Ectodermal cell (in vitro differentiated cells): ENCODE measurements around the gene TBC1D2B. TPM values are rescaled to one million over a fixed set of nuclear protein-coding genes. Genes with fewer than 3 reads are reported as not detected.

ENCODE experiments used
- H3K27ac ChIP-seq: 2 replicates; pipeline ENCODE4 v1.7.0; 2013; ENCODE audit warnings: mild to moderate bottlenecking, low read depth, low read length; ENCODE audit not compliant: insufficient read depth, poor library complexity, severe bottlenecking
- H3K27me3 ChIP-seq: 2 replicates; pipeline ENCODE4 v1.7.0; 2013; ENCODE audit warnings: mild to moderate bottlenecking, low read length; ENCODE audit not compliant: insufficient read depth, control insufficient read depth, poor library complexity, severe bottlenecking
- H3K36me3 ChIP-seq: one replicate; pipeline ENCODE4 v1.7.0; 2013; ENCODE audit warnings: low read length; ENCODE audit not compliant: control insufficient read depth, insufficient read depth
- H3K4me1 ChIP-seq: one replicate; pipeline ENCODE4 v1.7.0; 2013; ENCODE audit warnings: low read length; ENCODE audit not compliant: control insufficient read depth, insufficient read depth
- H3K4me3 ChIP-seq: 2 replicates; pipeline ENCODE4 v1.7.0; 2013; ENCODE audit warnings: low read depth, low read length, control low read depth; ENCODE audit not compliant: insufficient read depth
- H3K9me3 ChIP-seq: 2 replicates; pipeline ENCODE4 v1.7.0; 2013; ENCODE audit warnings: mild to moderate bottlenecking, low read length, moderate library complexity; ENCODE audit not compliant: control insufficient read depth
- WGBS, 2 experiments: methylation state at CpG; one replicate each; pipeline ENCODE4 v1.1.7; 2013; ENCODE audit warnings: missing lambda C conversion rate in 2 of 2; 5-methylcytosine and 5-hydroxymethylcytosine counted together
- polyA plus RNA-seq, 4 experiments: library from polyadenylated mRNA; stranded (reverse); fragments of 50-300 nt; gene quantifications; one replicate each; pipeline ENCODE4 v1.2.3, GENCODE V29; 2013

The TBC1D2B gene
- polyA plus RNA-seq (2013, experiment 1 of 4), result 18.6 TPM
- 19.3 TPM for polyA plus RNA-seq (2013, experiment 2 of 4)
- 12.7 TPM for polyA plus RNA-seq (2013, experiment 3 of 4)
- 11.8 TPM for polyA plus RNA-seq (2013, experiment 4 of 4)

DNA sequence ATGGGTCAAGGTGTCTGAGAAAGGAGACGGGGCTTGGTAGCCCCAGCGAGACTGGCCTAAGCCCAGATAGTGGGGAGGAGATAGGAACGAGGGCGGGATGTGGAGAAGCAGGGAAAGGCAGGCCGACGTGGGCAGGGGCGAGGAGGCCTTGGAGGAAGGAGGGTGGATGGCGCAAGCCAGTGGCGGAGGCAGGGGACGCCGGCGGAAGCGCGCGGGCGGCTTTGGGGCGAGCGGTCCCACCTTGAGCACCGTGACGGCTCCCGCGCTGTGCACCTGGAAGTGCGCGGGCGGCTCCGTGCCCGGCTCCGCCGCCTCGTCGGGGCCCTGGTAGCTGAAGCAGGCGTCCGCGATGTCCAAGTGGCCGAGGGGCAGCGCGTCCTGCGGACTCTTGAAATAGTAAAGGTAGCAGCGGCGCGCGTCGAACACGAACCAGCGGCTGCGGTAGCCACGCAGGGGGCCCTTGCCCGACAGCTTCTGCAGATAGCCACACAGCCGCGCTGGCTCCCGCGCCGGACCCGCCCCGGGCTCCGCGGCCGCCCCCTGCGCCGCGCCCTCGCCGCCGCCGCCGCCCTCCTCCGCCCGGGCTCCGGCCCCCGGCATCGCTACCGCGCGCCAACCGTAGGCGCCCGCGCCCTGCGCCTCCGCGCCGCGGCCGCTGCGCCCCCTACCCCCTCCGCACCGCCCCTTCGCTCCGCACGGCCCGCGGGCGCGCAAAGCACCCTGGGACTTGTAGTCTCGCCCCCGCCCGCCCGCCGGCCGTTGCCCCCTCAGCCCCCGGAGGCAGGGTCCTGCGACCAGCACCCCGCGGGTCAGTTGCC lies at the start of gene TBC1D2B:
Gene TBC1D2B, minus strand, starts transcription at position 659 of the 818 bp plus-strand sequence. Its CDS starts 59 bp downstream, at position 600.
- Histone ChIP-seq H3K4me3 (peak within 1 kb of the TSS; percentile 76), H3K27me3 (no peaks in the 10 kb centered on the region), H3K27ac (no peak within 1 kb of the TSS), H3K9me3 (no peaks in the 10 kb centered on the region), H3K4me1 (peaks cover 3% of the 10 kb centered on the region), H3K36me3 (no peaks in the 10 kb centered on the region)
- 1% methylated on average over 104 of the region's 104 CpGs for WGBS, 2 experiments

DNA sequence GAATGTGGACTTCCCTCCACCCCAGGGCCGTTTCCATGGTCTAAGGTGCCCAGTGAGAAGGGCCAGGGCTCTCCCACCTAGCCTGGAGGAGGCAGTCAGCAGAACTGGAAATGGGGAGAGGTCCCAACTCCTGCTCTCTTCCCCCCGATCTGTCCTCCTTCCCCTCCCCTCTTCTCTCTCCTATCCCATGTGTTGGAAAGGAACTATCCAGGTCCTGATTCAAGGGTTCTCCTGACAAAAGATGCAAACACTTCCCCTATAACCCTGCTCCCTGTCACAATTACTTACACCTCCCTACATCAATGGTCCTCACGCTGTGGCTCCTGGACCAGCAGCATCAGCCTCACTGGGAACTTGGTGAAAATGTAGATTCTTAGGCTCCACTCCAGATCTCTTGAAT lies 47.8 kb upstream of the TBC1D2B start:
- WGBS, 2 experiments, result 85 to 87% methylated on average over 3 of the region's 3 CpGs
- H3K4me1 ChIP-seq, result peaks cover 14% of the 10 kb centered on the region

DNA sequence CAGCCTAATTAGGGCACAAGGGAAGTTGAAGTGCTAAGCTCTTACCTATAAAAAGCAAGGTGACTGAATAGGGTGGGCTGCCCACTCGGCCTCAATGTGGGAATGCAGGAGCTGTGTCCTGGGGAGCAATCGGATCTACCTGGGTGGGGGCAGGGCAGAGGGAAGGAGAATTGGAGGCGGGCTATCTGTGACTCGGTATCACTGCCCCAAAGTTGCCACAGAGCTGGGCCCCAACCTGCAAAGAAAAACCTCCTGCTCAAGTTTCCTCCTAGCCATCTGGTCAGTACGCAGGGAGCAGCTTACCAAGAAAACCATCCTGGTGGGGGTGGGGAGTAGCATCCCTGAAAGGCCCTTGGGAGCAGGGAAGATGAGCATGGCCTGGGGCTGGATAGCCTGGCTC lies 43.0 kb upstream of the TBC1D2B start:
- no peaks in the 10 kb centered on the region for H3K27me3 ChIP-seq
- H3K27ac ChIP-seq, result no peak overlapping the region
- no peaks in the 10 kb centered on the region for H3K36me3 ChIP-seq
- H3K4me1 ChIP-seq, result peaks cover 10% of the 10 kb centered on the region
- H3K9me3 ChIP-seq, result no peaks in the 10 kb centered on the region
- WGBS, 2 experiments, result 50 to 54% methylated on average over 5 of the region's 5 CpGs
- no peak overlapping the region for H3K4me3 ChIP-seq

More for the DNA sequence above, 47.8 kb upstream of the TBC1D2B start:
- H3K9me3 ChIP-seq, result no peaks in the 10 kb centered on the region
- no peaks in the 10 kb centered on the region for H3K27me3 ChIP-seq
- no peak overlapping the region for H3K4me3 ChIP-seq
- H3K36me3 ChIP-seq, result no peaks in the 10 kb centered on the region
- H3K27ac ChIP-seq, result no peak overlapping the region

DNA sequence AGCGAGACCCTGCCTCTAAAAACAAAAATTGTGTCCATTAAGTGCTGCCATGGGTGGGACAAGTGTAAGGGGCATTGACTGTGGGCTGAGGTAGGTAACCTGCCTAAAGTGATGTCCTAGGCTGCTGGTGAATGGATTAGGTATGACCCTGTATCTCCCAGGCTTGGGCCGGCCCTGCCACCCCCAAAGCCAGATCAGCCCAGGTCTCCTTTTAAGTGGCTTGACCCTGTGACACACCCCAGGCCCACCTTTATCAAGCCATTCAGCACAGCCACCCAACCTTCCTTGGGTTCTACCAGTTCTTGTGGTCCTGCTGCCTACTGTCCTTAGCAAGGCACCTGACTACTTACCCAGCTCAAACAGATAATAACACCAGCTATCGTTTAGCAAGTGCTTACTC lies 35.0 kb upstream of the TBC1D2B start:
- no peak overlapping the region for H3K27ac ChIP-seq
- no peaks in the 10 kb centered on the region for H3K27me3 ChIP-seq
- H3K4me3 ChIP-seq, result no peak overlapping the region
- 90% methylated on average over 3 of the region's 3 CpGs for WGBS, 2 experiments
- no peaks in the 10 kb centered on the region for H3K4me1 ChIP-seq
- no peaks in the 10 kb centered on the region for H3K9me3 ChIP-seq
- peaks cover 1% of the 10 kb centered on the region for H3K36me3 ChIP-seq

DNA sequence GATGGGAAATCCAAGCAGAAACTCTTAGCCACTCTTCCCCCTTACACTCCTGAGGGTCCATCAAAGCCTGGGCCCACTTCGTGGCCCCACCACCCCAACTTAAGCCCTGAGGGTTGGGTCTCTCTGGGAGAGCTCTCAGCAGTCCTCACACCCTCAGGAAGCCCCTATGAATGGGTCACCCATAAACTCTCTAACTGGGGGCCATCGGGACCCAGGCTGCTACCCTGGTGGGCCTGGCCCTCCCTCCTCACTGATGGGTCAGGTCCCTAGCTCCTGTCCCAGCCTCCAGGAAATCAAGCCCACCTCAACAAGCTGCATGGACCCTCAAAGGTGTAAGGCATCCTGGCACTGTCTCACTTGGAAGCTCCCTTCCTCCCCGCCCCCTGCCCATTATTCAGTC lies 34.3 kb upstream of the TBC1D2B start:
- Histone ChIP-seq H3K36me3 (peaks cover 3% of the 10 kb centered on the region), H3K4me3 (no peak overlapping the region), H3K4me1 (no peaks in the 10 kb centered on the region), H3K27ac (no peak overlapping the region), H3K27me3 (no peaks in the 10 kb centered on the region), H3K9me3 (no peaks in the 10 kb centered on the region)
- 85 to 91% methylated on average over 3 of the region's 3 CpGs for WGBS, 2 experiments

DNA sequence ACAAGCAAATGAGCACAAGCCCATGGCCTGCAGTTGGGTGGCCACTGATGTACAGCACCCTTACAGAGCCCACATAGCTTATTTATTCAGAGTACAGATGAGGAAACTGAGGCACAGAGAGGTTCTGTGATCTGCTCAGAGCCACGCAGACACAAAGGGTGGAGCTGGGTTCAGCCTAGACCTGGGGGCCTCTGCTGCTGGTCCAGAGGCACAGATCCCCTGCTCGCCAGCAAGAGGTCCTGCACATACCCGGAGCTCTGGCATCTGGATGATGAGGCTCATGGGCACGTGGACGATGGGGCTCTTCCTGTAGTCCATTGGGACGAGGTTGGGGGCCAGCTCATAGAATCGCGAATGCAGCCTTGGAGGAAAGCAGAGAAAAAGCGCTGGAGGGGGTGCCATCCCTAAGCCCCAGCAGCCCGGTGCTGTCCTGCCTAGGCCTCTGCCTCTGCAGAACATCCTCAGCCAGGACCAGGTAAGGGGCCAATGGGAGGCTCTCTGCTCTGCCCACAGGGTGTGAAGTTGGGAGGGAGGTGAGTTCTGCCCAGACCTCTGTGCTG lies 33.5 kb upstream of the TBC1D2B start:
- Histone ChIP-seq H3K27ac (no peak overlapping the region), H3K4me3 (no peak overlapping the region)
- 92 to 94% methylated on average over 10 of the region's 10 CpGs for WGBS, 2 experiments

DNA sequence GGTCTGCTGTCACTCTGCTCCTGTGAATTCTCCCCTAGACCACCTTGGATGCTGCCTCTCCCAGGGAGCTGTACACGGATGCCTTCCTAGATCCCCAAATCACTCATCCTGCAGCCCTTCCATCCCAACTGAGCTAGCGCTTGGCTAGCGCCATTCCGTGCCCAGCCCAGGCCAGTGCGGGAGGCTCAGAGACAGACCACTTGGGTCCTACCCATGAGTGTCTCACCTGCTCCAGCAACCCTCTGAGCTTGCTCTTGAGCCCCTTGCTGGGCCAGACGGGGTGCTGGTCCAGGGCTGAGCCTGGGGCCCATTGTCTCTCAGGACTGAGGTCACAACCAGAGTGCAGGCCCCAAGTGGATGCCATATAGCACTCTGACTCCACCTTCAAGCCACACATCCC lies 32.6 kb upstream of the TBC1D2B start:
- WGBS, 2 experiments, result 93 to 94% methylated on average over 6 of the region's 6 CpGs
- H3K36me3 ChIP-seq, result peaks cover 3% of the 10 kb centered on the region
- H3K27me3 ChIP-seq, result no peaks in the 10 kb centered on the region
- H3K4me3 ChIP-seq, result no peak overlapping the region
- H3K27ac ChIP-seq, result no peak overlapping the region
- no peaks in the 10 kb centered on the region for H3K9me3 ChIP-seq
- no peaks in the 10 kb centered on the region for H3K4me1 ChIP-seq

More for the DNA sequence above, 33.5 kb upstream of the TBC1D2B start:
- H3K27me3 ChIP-seq, result no peaks in the 10 kb centered on the region
- no peaks in the 10 kb centered on the region for H3K9me3 ChIP-seq
- peaks cover 3% of the 10 kb centered on the region for H3K36me3 ChIP-seq
- no peaks in the 10 kb centered on the region for H3K4me1 ChIP-seq

DNA sequence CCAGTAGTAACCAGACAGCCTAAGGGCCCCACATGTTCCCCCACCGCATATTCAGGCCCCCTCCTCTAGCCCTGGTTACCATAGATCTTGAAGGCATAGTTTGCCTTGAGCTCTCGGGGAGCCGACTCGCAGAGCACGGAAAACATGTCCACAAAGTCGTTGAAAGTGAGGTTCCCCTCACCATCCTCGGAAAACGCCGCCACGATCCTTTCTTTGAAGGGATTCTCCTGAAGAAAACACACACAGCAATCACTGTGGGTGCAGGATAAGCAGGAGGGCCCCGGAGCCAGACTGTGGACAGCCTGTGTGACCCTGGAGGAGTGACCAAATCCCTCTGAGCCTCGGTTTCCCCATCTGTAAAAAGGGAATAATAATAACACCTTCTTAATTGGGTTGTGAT lies 31.6 kb upstream of the TBC1D2B start:
- Histone ChIP-seq H3K36me3 (peaks cover 3% of the 10 kb centered on the region), H3K27ac (no peak overlapping the region), H3K4me3 (no peak overlapping the region), H3K4me1 (peaks cover 2% of the 10 kb centered on the region), H3K27me3 (no peaks in the 10 kb centered on the region), H3K9me3 (no peaks in the 10 kb centered on the region)
- 84 to 88% methylated on average over 12 of the region's 12 CpGs for WGBS, 2 experiments

DNA sequence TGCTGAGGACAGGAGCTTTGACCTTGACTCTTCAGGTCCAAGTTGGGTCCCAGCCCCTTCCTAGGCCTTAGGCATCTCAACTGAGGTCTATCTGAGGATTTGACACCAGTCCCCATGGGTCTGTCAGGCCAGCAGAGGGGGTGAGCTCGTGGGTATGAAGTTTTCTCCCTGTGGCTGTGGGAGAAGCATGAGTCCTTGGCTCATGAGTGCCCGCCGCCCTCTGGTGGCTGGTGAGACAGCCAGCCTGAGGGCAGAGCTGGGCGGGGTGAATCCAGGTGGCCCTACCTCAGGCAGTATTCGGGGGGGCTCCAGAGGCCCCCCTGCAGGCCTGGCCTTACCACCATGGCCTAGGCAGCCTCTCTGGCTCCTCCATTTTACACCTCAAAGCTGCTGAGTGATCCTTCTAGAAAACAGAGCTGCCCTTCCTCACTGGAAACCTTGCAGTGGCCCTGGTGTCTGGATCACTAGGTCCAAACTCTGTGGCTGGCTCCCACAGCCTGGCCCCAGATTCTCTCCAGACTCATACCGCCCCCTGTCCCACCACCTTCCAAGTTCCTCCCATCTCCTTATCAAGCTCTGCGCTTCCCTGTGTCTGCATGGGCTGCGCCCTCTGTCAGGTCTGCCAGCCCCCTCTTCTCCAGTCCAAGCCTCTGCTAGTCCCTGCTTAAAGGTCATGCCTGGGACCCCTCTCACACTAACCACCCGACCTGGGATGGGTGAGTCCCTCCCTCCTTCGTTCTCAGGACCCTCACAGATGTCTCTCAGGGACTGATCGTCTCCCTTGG lies 31.0 kb upstream of the TBC1D2B start:
- no peak overlapping the region for H3K27ac ChIP-seq

DNA sequence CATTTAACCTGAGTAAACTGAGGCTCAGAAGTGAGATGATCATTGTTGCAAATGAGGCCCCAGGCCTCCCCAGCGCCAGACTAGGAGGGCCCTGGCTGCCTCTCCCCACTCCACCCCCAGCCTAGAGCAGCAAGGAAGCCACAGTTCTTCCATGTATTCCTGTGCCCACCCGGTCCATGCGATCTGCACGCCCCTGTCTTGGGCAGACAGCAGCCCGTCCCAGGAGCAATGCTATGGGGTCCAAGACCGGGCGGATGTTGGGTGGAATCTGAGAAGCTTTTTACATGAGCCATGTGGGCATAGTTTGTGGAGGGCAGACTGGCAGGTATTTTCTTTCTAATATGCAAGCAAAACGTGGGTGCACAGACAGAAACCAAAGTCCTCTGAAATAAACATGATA lies 30.0 kb upstream of the TBC1D2B start:
- no peaks in the 10 kb centered on the region for H3K9me3 ChIP-seq
- H3K27ac ChIP-seq, result no peak overlapping the region
- H3K4me3 ChIP-seq, result no peak overlapping the region
- peaks cover 3% of the 10 kb centered on the region for H3K36me3 ChIP-seq
- peaks cover 2% of the 10 kb centered on the region for H3K4me1 ChIP-seq
- no peaks in the 10 kb centered on the region for H3K27me3 ChIP-seq
- 95% methylated on average over 8 of the region's 8 CpGs for WGBS, 2 experiments

More for the DNA sequence above, 31.0 kb upstream of the TBC1D2B start:
- Histone ChIP-seq H3K27me3 (no peaks in the 10 kb centered on the region), H3K36me3 (peaks cover 3% of the 10 kb centered on the region), H3K9me3 (no peaks in the 10 kb centered on the region), H3K4me1 (peaks cover 2% of the 10 kb centered on the region), H3K4me3 (no peak overlapping the region)
- 48 to 55% methylated on average over 11 of the region's 11 CpGs for WGBS, 2 experiments
